ENCODE measurements around the gene SLC6A4.
"Not testable (repeated sequence)": the region's sequence is repeated elsewhere in the genome, so short reads cannot be mapped to it uniquely, and the experiment has no call there.

SLC6A4 gene

GRCh38 chr17:30217746-30218245, 17.7 kb downstream of the SLC6A4 start:
- no peak for DNase-seq

GRCh38 chr17:30217054-30217453, 18.4 kb downstream of the SLC6A4 start:
- no peak for DNase-seq

- no peak for DNase-seq
Measured at GRCh38 chr17:30212750-30213149, 22.7 kb downstream of the SLC6A4 start.

GRCh38 chr17:30211371-30211770, 24.1 kb downstream of the SLC6A4 start:
- DNase-seq = no peak

- DNase-seq = no peak
Measured at GRCh38 chr17:30210901-30211300, 24.6 kb downstream of the SLC6A4 start.

- no peak for DNase-seq
Measured at GRCh38 chr17:30210366-30210765, 25.1 kb downstream of the SLC6A4 start.

- no peak for DNase-seq
Measured at GRCh38 chr17:30209930-30210329, 25.6 kb downstream of the SLC6A4 start.

- no peak for DNase-seq
Measured at GRCh38 chr17:30208214-30208613, 27.3 kb downstream of the SLC6A4 start.

GRCh38 chr17:30207655-30208054, 27.8 kb downstream of the SLC6A4 start:
- no peak for DNase-seq

GRCh38 chr17:30203471-30203981, 32.0 kb downstream of the SLC6A4 start:
- DNase-seq = no peak

GRCh38 chr17:30200656-30201055, 34.8 kb downstream of the SLC6A4 start:
- DNase-seq = not testable (repeated sequence)

GRCh38 chr17:30200106-30200505, 35.4 kb downstream of the SLC6A4 start:
- DNase-seq = no peak

GRCh38 chr17:30199600-30199999, 35.9 kb downstream of the SLC6A4 start:
- DNase-seq = no peak

GRCh38 chr17:30197416-30197815, 38.1 kb downstream of the SLC6A4 start:
- no peak for DNase-seq

- DNase-seq = no peak
Measured at GRCh38 chr17:30196504-30196903, 39.0 kb downstream of the SLC6A4 start.

- DNase-seq = no peak
Measured at GRCh38 chr17:30191072-30191471, 44.4 kb downstream of the SLC6A4 start.

- DNase-seq = no peak
Measured at GRCh38 chr17:30188211-30188939, 47.1 kb downstream of the SLC6A4 start.

- no peak for DNase-seq
Measured at GRCh38 chr17:30187573-30187972, 47.9 kb downstream of the SLC6A4 start.

- no peak for DNase-seq
Measured at GRCh38 chr17:30186761-30187160, 48.7 kb downstream of the SLC6A4 start.

- DNase-seq = no peak
Measured at GRCh38 chr17:30176855-30177254, 58.6 kb downstream of the SLC6A4 start.

GRCh38 chr17:30174556-30174955, 60.9 kb downstream of the SLC6A4 start:
- DNase-seq = no peak

GRCh38 chr17:30173649-30174048, 61.8 kb downstream of the SLC6A4 start:
- DNase-seq = no peak

GRCh38 chr17:30172560-30172959, 62.9 kb downstream of the SLC6A4 start:
- DNase-seq = no peak

- no peak for DNase-seq
Measured at GRCh38 chr17:30170415-30170987, 65.0 kb downstream of the SLC6A4 start.
